HuH-7.5 (cell line): ENCODE results near the gene CHST5.
A peak's percentile ranks its signal among the peaks of the same experiment; 100 is the strongest.

Source experiments
- DNase-seq: peaks from one replicate; pipeline ENCODE4 v3.0.0; 2011; ENCODE audit warnings: low spot score

CHST5 gene

GRCh38 chr16:75535901-75536300 is at the start of gene CHST5:
Gene CHST5 (minus strand): TSS chr16:75536108. CDS start chr16:75530384, 5,724 bp downstream.
- no peak for DNase-seq

- no peak for DNase-seq
Measured at GRCh38 chr16:75584108-75584507, 48.2 kb upstream of the CHST5 start.

GRCh38 chr16:75579281-75579834 is 43.5 kb upstream of the CHST5 start:
- no peak for DNase-seq

- no peak for DNase-seq
Measured at GRCh38 chr16:75578725-75579124, 42.8 kb upstream of the CHST5 start.

DNA sequence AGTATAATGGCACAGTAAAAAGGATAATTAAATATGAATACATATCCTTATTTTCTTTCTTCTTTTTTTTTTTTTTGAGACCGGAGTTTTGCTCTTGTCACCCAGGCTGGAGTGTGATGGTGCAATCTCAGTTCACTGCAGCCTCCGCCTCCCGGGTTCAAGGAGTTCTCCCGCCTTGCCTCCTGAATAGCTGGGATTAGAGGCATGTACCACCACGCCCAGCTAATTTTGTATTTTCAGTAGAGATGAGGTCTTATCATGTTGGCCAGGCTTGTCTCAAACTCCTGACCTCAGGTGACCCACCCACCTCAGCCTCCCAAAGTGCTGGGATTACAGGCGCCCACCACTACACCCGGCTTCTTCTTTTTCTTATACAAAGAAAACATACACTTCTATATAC is 42.3 kb upstream of the CHST5 start:
- DNase-seq: no peak

DNA sequence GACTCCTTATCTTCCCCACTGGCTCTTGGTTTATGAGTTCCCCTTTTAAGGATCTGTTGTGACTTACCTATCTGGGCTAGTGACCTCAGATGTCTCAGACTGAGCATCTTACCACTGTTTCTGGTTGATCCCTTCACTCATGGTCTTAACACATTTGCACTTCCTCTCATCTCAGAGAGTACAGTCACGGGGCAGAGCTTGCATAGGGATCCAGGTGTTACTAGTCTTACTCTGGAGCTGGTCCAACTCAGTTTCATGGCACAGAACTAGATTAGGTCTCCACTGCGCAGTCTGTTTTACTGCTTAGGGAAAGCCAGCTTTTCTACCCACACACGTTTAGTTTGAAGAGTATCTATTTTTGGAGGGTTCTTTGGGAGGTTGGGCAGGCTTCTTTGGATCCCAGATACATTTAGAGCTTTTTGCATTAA is 40.5 kb upstream of the CHST5 start:
- no peak for DNase-seq

DNA sequence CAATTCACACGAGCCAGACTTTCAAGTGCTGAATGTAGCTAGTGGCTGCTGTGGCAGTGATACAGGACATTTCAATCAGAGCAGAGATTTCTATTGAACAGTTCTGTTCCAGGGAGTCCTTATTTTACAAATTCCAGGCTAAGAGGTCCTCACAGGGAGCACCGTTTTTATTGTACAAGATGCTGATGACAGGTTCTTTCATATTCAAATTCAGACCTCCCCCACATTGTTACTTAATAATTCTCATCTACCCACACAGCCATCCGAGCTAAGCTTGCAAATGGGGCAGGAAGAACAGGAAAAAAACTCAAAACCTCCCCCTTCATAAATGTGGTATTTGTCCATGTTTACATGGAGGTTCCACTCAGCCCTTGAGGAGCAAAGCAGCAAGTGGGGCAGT is 40.0 kb upstream of the CHST5 start:
- DNase-seq: no peak

DNA sequence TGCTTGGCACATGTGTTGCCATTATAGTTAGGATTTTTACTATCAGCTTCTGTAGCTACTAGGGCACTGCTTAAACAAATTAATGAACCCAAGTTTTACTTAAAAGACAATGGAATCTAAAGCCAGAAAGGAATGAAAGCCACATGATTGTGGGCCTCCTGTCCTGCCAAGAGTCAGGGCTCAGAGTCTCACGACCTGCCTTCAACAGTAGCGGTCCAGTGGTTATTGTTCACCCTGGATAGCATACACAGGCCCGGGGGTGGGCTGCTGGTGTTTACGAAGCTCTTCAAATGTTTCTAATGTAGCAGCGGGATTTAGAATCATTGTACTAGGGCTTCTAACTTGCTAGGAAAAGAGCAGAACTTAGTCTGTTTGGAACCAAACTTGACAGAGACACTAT is 38.0 kb upstream of the CHST5 start:
- DNase-seq: no peak

DNA sequence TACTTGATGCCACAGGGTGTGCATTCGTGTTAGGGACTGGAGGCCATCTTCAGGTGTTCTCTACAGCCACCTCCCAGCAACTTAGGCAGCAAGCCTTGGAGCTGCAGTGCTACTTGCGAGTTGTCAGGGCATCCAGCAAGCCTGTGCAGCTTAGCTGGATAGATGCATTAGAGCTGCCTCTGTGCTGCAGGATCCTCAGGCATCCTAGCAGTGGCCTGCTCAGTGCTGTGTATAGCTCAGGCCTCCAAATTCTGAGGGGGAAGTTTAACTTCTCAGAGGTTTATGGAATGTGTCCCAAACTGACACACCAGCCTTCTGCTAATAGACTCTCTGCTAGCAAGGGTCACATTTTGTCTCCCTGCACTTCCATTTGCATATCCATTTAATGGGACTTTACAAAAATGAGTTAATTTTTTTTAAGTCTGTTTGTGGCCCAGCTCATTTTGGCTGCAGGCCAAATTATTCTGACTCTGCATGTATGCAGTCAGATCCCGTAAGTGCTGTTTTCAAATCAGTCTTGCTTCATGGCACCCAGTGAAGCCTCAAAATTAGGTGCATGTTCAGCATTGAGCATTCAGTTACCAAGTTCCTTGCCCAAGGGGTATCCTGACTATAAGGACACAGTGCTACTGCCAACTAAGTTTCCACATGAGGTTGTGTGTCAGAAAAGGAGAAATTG is 37.1 kb upstream of the CHST5 start:
- no peak for DNase-seq

- DNase-seq: no peak
Measured at GRCh38 chr16:75570396-75571065, 34.6 kb upstream of the CHST5 start.

DNA sequence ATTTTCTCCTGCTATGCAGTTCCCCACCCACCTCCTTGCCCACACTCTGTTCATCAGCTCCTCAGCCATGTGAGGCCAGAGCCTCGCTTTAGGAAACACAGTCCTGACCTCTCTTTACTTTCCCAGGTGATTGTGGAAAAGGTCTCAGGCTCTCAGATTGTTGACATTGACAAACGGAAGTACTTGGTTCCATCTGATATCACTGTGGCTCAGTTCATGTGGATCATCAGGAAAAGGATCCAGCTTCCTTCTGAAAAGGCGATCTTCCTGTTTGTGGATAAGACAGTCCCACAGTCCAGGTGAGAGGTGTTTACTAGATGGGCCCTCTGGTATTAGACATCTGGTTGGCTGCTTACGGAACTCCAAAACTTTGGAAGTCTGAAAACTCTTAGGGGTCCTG is 32.0 kb upstream of the CHST5 start:
- DNase-seq: no peak

GRCh38 chr16:75566758-75567255 is 30.9 kb upstream of the CHST5 start:
- peak; percentile 34 for DNase-seq

DNA sequence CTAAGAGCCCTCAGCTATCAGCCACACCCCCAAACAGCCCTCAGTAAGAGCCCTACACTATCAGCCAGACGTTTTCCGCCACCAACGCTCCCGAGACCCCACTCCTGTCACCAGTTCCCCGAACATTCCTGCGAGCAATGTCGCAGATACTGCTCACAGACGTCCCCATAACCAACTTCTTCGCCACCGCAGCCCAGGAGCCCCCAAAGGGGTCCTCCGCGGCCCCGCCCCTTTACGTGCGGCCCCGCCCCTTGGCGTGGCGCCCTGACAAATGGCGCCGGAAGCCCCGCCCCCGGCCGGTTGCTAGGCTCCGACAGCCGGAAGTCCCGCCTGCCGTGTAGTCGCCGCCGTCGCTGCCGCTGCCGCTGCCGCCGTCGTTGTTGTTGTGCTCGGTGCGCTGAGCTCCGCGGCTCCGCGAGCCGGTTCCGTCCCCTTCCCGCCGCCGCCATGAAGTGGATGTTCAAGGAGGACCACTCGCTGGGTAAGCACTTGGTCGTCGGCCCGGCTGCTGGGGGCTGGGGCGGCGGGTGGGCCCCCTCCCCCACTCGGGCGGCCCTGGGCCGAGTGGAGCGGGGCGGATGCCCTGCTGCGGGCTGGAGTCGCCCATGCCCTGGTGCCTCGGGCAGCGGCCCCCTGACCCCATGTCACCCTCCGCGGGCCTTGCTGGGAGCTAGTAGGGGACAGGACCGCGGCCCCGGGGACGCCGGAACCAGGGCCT is 30.3 kb upstream of the CHST5 start, which contains the start of gene GABARAPL2:
Gene GABARAPL2, plus strand, starts transcription at position 340 of the 718 bp plus-strand sequence. Its CDS starts 108 bp downstream, at position 448.
- DNase-seq: peak; percentile 77

GRCh38 chr16:75565640-75566039 is 29.7 kb upstream of the CHST5 start:
- no peak for DNase-seq

- no peak for DNase-seq
Measured at GRCh38 chr16:75559564-75560372, 23.9 kb upstream of the CHST5 start.

DNA sequence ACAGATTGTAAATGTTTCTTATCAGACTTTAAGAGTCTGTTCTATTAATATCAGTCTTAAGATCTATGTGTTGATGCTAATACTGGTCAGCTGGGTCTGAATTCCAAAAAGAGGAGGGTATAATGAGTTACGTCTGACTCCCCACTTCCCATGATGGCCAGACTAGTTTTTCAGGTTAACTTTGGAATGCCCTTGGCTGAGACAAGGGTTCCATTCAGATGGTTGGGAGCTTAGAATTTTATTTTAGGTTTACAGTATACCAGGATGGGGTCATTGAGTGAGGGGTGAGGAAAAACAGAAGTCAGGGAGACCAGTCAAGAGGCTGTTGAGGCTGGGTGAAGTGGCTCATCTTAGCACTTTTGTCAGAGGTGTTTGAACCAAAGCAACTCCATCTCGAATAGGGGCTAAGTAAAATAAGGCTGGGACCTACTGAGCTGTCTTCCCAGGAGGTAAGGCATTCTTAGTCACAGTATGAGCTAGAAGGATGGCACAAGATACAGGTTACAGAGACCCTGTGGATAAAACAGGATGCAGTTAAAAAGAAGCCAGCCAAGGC is 23.0 kb upstream of the CHST5 start:
- DNase-seq: no peak

GRCh38 chr16:75556431-75556950 is 20.6 kb upstream of the CHST5 start:
- no peak for DNase-seq

GRCh38 chr16:75555707-75556430 is 20.0 kb upstream of the CHST5 start, which contains the start of gene TMEM231:
Gene TMEM231 (minus strand): TSS chr16:75556252. CDS start chr16:75556209, 43 bp downstream.
- peak; percentile 94 for DNase-seq

GRCh38 chr16:75555213-75555706 is 19.4 kb upstream of the CHST5 start:
- DNase-seq: peak; percentile 67

DNA sequence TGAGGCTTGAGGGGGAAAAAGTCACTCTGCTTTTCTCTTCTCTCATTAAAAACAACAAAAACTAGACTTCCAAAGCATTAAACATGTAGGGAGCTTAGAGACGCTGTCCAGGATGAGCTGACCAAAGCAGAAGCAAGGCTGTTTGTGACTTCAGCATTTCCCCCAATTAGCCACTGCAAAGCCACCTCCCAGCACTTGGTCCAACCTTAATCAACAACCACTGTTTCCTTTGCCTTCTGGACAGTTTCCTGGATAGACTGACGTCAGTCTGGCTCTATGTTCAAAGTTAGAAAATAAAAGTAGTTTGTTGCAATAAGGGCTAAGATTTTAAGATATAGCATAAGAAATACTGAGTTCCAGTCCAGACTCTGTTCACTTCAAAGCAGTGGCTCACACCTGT is 17.0 kb upstream of the CHST5 start:
- DNase-seq: no peak
